KOPT-K1 (cell line): Measurements from ENCODE around the gene CDH6.

Experiments used
- H3K27ac ChIP-seq: fragments of 200-600 bp; sonication (generic); 2 replicates; pipeline ENCODE4 v1.5.1; 2016; ENCODE audit warnings: antibody characterized with exemption, mild to moderate bottlenecking, low read depth, low read length; ENCODE audit not compliant: poor library complexity, severe bottlenecking
- H3K36me3 ChIP-seq: fragments of 200-600 bp; sonication (generic); 2 replicates; pipeline ENCODE4 v1.5.1; 2017; ENCODE audit warnings: antibody characterized with exemption, mild to moderate bottlenecking, low read length, moderate library complexity; ENCODE audit not compliant: insufficient read depth
- H3K9me3 ChIP-seq: fragments of 200-600 bp; sonication (generic); 2 replicates; pipeline ENCODE4 v1.5.1; 2017; ENCODE audit warnings: antibody characterized with exemption, low read length, mild to moderate bottlenecking; ENCODE audit not compliant: insufficient read depth, poor library complexity, severe bottlenecking

The CDH6 gene

DNA sequence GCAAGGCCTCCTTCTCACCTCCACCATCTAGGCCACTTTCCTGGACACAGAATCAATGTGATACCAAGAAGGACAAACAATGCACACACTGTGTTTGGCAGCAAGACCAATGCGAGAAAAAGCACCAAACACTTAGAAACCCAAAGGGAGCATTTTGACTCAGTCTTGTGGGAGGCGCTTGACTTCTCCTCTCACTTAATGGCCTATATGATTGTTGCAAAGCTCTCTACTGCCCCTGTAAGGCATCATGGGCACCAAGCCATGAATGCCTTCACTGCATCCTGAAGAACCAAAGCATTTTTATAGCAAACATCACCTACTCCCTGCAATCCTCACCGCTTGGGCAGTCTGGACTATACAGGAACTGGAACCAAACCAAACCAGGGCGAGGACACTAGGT lies 57.5 kb downstream of the CDH6 start:
- no peaks in the 10 kb centered on the region for H3K36me3 ChIP-seq
- no peaks in the 10 kb centered on the region for H3K9me3 ChIP-seq
- no peak overlapping the region for H3K27ac ChIP-seq

DNA sequence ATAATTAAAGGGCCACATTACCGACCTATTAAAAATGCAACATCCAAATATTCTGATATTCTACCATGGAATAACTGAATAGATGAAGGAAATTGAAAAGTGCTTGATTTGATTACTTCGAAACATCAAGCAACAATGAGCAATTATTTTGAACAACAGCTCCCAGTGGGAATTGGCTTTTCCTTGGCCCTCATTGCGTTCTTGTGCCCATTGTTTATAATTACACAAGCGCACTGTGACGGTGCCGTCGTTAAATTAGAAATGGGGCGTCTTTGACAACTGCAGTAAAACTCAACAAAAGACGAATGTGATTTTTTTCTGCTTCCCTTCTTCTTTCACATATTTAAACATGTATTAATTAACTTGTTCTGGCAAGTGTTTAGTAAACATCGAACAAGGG lies 61.6 kb downstream of the CDH6 start:
- Histone ChIP-seq H3K27ac (no peak overlapping the region), H3K9me3 (no peaks in the 10 kb centered on the region), H3K36me3 (no peaks in the 10 kb centered on the region)

- Histone ChIP-seq H3K27ac (no peak overlapping the region), H3K36me3 (no peaks in the 10 kb centered on the region), H3K9me3 (no peaks in the 10 kb centered on the region)
Measured at GRCh38 chr5:31268256-31268655, 74.8 kb downstream of the CDH6 start.

DNA sequence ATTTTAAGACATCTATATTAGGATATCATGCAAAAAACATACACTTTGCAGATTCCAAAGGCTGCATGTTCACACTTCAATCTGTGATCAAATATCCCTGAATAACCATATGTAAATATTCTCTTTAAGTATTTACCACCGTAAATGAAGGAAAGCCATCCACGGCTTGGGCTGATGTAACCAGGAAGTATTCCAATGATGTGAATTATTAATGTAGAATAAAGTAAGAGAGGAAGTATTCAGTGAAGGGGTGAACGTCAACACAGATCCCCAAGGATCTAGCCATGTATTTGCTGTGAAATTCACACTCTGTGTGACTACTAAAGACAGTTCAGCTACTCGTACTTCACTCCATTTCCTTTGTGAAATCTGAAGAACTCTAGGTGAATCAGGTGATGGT lies 75.2 kb downstream of the CDH6 start:
- Histone ChIP-seq H3K36me3 (no peaks in the 10 kb centered on the region), H3K9me3 (no peaks in the 10 kb centered on the region)

DNA sequence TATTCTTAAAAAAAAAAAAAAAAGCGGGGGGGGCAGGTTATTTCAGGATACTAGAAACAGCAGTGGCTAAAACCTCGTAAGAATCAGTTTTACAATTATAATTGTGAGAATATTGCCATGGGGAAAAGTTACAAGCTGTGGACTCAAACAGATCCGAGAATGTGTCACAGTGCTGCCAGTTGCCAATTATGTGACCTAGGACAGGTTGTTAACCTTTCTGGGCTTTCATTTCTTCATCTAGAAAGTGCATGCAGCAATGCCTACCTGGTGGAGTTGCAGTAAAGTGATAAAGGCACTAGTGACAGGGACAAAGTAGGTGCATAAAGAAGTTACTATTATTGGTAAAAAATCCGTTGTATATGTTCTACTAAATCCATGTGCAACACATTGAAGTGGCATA lies 75.8 kb downstream of the CDH6 start:
- no peak overlapping the region for H3K27ac ChIP-seq
- H3K9me3 ChIP-seq = no peaks in the 10 kb centered on the region
- H3K36me3 ChIP-seq = no peaks in the 10 kb centered on the region

More for the DNA sequence above, 75.2 kb downstream of the CDH6 start:
- H3K27ac ChIP-seq = no peak overlapping the region

DNA sequence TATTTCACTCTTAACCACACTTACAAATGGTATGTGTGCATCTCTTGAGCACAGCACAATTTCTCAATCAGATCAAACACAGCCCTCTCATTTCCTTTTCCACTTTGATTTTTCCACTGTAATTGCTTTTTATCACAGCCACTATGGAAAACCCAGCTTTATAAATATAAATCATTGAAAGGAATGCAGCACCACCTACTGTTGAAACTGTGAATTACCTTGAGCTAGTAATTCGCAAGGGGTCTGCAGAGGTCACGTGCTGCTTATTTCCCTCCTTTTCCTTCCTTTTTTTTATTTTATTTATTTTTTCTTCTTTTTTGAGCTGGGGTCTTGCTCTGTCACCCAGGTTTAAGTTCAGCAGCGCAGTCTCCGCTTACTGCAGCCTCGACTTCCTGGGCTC lies 76.9 kb downstream of the CDH6 start:
- no peak overlapping the region for H3K27ac ChIP-seq
- H3K9me3 ChIP-seq = no peaks in the 10 kb centered on the region
- H3K36me3 ChIP-seq = no peaks in the 10 kb centered on the region

DNA sequence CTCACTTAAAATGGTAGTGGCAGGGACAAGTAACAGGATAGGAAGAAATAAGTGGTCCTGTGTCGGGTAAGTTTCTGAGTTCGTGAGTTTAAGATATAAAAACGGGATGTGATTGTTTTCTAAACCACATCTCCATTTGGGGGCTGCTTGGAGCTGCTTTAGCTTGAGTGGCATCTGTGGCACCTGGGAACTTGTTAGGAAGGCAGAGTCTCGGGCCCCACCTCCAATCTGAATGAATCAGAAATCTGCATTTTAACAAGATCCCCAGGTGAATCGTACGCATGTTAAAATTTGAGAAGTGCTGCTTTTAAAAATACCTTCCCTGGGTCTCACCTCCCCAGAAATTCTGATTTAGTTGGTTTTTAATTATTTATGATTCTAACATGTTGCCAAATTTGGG lies 78.1 kb downstream of the CDH6 start:
- no peaks in the 10 kb centered on the region for H3K36me3 ChIP-seq
- no peaks in the 10 kb centered on the region for H3K9me3 ChIP-seq
- no peak overlapping the region for H3K27ac ChIP-seq

- Histone ChIP-seq H3K9me3 (no peaks in the 10 kb centered on the region), H3K27ac (no peak overlapping the region), H3K36me3 (no peaks in the 10 kb centered on the region)
Measured at GRCh38 chr5:31273161-31273560, 79.7 kb downstream of the CDH6 start.

DNA sequence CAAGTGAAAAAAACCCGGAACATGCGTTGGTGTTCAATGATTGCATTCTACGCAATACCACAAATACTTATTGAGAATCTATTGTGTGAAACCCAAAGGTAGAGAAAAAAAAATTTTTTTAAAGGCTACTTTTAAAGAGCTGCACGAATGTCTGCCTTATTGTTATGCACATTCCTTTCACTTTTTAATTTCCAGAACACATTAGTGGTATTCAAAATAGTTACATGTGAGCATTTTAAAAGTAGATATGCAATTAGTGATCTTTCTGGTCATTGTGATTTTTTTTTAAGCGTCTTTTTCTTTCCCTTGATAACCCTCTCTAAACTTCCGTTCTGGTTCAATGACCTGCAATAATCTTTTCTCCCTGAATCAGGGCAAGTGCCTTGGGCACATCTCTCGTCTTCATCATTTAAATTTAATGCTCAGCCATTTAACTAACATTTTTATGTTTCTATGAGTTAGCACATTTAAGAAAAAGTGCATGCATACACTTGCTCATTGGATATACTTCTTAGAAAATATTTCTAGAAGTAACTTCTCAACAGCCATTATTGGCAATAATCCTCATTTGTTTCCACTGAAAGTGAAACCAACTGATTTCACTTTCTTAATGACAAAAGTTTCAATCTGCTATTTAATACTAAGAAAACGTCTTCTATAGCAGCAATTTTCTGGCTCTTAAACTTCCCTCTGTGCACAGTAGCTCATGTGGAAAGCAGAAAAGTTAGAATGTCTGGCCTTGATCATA lies 80.3 kb downstream of the CDH6 start:
- Histone ChIP-seq H3K27ac (no peak overlapping the region), H3K36me3 (no peaks in the 10 kb centered on the region), H3K9me3 (no peaks in the 10 kb centered on the region)

DNA sequence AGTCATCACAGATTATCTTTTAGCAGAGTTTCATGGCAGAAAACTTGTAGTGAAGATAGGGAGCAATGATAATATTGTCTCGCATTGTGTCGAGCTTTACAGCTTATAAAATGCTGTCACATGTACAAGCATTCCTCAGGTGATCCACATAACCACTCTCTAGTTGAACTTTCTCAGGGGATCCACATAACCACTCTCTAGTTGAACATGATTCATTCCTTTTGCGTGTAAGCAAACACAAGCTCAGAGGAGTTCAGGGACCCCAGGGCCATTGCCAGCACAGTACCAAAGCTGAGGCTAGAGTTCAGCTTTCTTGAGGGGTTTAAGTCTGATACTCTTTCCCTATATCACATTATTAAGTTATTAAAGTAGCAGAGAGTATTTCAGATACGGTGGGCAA lies 86.7 kb downstream of the CDH6 start:
- Histone ChIP-seq H3K36me3 (no peaks in the 10 kb centered on the region), H3K27ac (no peak overlapping the region), H3K9me3 (no peaks in the 10 kb centered on the region)

DNA sequence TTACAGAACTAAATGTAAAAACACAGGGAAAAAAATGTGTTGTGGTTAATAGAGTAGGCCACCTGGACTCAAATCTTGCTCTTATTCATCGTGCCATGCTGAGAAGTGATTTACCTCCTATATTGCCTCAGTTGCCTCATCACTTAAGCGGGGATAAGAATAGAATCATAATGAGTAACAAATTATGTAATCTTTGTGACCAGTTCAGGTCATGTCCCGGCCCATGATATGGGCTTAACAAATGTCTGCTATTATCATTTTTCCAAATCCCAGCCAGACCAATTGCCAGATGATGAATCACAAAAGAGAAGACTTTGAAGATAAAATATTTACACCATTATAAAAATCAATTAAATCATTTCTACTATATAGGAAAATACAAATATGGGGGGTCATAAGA lies 89.8 kb downstream of the CDH6 start:
- H3K36me3 ChIP-seq = no peaks in the 10 kb centered on the region
- H3K9me3 ChIP-seq = no peaks in the 10 kb centered on the region
- H3K27ac ChIP-seq = no peak overlapping the region

- no peak overlapping the region for H3K27ac ChIP-seq
- no peaks in the 10 kb centered on the region for H3K36me3 ChIP-seq
- H3K9me3 ChIP-seq = no peaks in the 10 kb centered on the region
Measured at GRCh38 chr5:31285025-31285424, 91.5 kb downstream of the CDH6 start.

DNA sequence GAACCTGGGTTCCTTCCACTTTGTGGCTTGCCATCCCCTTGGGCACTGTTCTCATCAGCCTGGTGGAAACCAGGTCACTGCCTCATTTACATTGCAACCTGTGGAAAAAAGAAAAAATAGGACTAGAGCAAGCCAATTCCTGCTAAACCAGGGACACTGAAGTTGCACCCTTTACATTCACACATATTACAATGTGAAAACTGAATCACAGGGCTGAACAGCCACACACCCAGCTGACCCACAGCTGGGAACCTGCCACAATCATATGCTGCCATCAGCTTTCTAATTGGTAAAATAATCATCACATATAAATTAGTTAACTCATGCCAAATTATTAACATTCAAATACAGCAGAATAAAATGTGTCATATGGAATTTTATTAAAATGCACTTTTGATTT lies 94.5 kb downstream of the CDH6 start:
- H3K27ac ChIP-seq = no peak overlapping the region
- no peaks in the 10 kb centered on the region for H3K36me3 ChIP-seq
- H3K9me3 ChIP-seq = no peaks in the 10 kb centered on the region

GRCh38 chr5:31289429-31289828 lies 95.9 kb downstream of the CDH6 start:
- Histone ChIP-seq H3K36me3 (no peaks in the 10 kb centered on the region), H3K9me3 (no peaks in the 10 kb centered on the region), H3K27ac (no peak overlapping the region)

DNA sequence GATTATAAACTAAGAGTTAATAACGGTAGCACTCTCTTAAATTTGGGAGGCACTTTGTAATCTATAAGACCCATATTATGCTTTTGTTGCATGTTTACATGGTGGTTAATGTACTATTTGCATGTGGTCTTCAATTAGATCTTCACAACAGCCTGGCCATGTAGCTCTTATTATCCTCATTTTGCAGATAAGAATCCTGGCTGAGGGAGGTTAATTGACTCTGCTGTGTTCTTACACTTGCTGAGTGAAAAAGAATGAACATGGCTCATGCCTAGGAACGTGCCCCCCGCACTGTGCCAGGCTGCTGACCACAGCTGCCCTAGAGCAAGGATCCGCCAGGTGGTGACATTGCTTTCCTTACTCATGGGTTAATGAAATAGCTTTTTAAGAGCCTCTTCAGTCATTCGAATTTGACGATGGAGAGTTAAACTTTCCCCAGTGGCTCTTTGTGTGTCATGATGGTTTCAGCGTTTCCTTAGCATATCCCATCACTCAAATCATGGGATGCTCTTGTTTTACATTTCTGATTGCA lies 97.9 kb downstream of the CDH6 start:
- Histone ChIP-seq H3K36me3 (no peaks in the 10 kb centered on the region), H3K9me3 (no peaks in the 10 kb centered on the region), H3K27ac (no peak overlapping the region)

DNA sequence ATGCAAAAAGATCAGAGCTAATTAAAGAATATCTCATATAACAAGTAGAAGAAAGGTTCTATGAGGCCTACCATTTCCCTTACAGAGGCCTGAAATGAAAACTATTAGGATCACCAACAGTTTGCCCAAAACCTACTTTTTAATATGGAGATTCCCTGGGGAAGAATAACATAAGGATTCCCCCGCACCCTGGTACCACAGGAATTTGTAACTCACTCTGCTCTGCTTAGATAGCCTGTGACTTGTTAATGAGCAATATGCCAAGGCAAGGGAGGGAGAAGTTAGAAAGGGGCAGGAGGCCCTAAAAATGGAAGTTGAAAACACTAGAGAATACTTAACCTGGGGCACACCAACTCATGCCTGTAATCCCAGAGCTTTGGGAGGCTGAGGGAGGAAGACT lies 107.0 kb downstream of the CDH6 start:
- H3K36me3 ChIP-seq = no peaks in the 10 kb centered on the region
- no peaks in the 10 kb centered on the region for H3K9me3 ChIP-seq
- no peak overlapping the region for H3K27ac ChIP-seq
